ENCODE measurements around the gene SMYD2. TPM values are rescaled to one million over a fixed set of nuclear protein-coding genes. Genes with fewer than 3 reads are reported as not detected.

SMYD2 gene
- total and polyA plus RNA-seq, 5 experiments from 2014 or later, result 37.2 to 41.9 (median 39.5) TPM

DNA sequence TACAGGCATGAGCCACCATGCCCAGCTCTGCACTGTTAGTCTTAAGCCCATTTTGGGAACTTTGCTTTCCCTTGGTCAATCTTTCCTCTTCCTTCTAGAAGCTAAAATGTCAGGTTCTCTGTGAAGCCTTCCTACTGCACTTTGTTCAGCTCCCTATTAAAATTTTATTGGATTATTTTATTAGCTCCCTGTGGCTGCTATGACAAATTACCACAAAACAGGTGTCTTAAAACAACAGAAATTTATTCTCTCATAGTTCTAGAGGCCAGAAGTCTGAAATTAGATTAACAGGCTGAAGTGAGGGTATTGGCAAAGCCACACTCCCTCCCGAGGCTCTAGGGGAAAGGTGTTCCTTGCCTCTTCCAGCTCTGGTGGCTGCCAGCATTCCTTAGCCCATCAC lies 4.2 kb upstream of the SMYD2 start:
- ATAC-seq (no peak), DNase-seq (no peak)
- H3K4me1 Mint-ChIP-seq, result peaks cover 12 to 24% (median 23%) of the 10 kb centered on the region in 4 donors
- H3K9me3 Mint-ChIP-seq, result peaks cover 0 to 13% (median 2%) of the 10 kb centered on the region in 9 donors
- H3K27ac Mint-ChIP-seq, result peak overlapping the region in 4 of 10 donors; percentile 0 to 65 (median 10)
- H3K27me3 Mint-ChIP-seq, result no peaks in the 10 kb centered on the region
- no peak overlapping the region for H3K4me3 Mint-ChIP-seq
- POLR2A ChIA-PET, result no interaction called here
- H3K36me3 Mint-ChIP-seq, result no peaks in the 10 kb centered on the region

DNA sequence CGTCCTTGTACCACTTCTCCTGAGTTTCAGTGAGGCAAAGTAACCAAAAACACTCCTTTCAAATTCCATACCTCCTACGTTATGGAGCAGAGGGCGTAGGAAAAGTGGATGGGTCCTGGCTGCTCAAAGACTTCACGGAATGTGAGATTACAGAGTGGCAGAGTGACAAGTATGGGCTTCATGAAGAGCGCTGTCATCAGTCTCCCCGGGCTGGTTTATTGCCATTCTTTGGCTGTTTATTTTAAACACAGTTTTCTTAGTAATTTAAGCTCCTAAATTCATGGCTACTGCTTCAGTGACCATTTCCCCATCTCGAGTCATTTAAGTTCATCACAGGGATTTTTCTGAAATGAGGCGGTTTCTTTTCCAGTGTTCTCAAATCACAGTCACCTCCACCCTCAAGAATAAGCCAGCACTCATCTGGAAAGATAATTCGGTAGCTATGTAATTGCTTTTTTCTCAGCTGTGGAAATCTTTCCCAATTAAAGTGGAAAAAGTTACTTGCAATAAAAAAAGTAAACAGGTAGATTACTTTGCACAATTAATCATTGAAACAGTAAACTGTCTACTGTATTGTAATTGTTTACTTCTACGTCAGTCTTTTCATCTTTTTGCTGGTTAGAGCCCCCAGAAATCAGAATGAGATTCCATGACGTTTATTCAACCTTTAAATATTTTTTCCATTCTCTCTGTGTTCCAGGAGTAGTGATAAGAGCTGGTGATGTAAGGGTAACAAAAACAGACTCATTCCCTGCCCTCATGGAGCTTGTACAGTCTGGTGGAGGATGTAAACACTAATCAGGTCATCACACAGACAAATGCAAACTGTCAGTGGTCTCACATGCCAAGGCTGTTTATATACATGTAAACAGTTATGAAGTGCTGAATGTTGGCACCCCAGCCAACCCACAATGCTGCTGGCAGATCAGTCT lies 3.0 kb upstream of the SMYD2 start:
- ATAC-seq, result no peak

DNA sequence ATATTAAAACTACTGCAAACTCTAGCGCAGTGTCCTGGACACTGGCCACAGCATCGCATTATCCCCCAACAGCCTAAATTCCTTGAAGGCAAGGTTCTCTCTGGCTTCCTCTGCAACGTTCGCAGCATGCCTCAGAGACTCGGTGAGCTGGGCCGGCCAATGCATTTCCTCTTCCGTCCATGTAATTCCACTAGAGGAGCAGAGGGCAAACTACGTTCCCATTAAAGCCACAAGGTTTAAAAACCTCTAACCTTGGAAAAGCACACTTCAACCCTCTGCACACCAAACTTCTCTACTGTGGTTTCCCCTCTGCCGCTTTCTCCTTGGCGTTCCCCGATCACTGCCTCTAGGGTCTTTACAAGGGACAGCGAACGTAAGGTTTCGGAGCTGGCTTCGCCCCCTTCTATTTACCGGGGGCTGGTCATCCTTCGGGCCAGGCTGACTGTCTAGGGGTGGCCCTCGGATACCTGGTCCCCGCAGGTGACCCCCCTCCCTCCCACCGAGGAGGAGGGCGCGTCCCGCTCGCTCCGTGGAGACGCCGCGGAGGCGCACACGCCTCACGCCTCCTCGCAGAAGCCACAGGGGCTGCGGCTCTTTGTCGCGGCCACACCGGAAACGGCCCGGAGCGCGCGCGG lies 456 bp upstream of the SMYD2 start:
- H3K27me3 Mint-ChIP-seq, result no peaks in the 10 kb centered on the region

More for the DNA sequence above, 3.0 kb upstream of the SMYD2 start:
- no peak overlapping the region for H3K4me3 Mint-ChIP-seq
- no peaks in the 10 kb centered on the region for H3K36me3 Mint-ChIP-seq
- H3K27me3 Mint-ChIP-seq, result no peaks in the 10 kb centered on the region
- POLR2A ChIA-PET, result no interaction called here
- H3K9me3 Mint-ChIP-seq, result peaks cover 0 to 13% (median 2%) of the 10 kb centered on the region in 9 donors
- peak overlapping the region; percentile 21 to 78 (median 59) for H3K27ac Mint-ChIP-seq
- DNase-seq, result no peak
- peaks cover 21 to 36% (median 35%) of the 10 kb centered on the region in 4 donors for H3K4me1 Mint-ChIP-seq

DNA sequence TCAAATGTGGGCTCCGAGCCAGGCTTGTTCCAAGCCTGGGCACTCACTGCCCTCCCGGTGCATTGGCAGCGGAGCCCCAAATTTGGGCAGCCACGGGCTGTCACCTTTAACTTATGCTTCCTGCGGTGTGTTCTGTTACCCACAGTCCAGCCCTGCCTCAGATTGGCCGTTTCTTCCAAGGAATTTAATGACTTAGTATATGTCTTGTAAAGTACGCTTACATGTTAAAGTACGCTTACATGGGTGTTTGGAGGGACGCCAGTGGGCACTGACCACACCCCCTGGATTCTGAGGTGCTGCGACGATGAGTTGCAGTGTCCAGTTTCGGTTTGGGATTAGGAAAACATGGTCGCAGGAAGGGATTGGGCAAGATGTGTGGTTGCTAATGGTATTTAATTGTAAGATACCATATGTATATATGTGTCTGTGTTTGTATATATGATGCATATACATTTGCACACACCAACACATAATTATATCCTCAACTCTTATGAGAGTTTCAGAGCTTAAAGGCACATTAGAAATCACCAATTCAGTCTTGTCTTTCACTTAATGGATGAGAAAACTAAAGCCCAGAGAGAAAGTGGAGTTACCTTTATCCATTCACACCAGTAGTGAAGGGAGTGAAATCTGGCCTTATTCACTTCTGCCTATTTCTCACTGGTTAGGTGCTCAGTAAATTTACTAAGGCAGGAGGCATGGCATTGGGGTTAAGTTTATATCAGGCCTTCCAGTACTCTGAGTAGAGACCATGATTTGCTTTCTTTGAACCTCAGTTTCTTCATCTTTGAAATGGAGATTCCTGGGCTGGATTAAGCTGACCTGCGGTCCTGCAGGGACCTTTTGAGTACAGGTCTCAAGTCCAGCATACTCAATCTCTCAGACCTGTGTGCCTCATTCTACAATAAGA lies 1.0 kb downstream of the SMYD2 start:
- no peaks in the 10 kb centered on the region for H3K36me3 Mint-ChIP-seq
- H3K27ac Mint-ChIP-seq, result peak overlapping the region; percentile 54 to 92 (median 84)
- ATAC-seq (no peak), DNase-seq (no peak)
- H3K27me3 Mint-ChIP-seq, result no peaks in the 10 kb centered on the region
- peaks cover 26 to 65% (median 56%) of the 10 kb centered on the region in 4 donors for H3K4me1 Mint-ChIP-seq
- POLR2A ChIA-PET, result interaction anchor here (1.6 kb wide), 1 partner anchor 10 kb away, joined by 11 read pairs; no protein-coding TSS in a partner anchor
- peaks cover 0 to 6% (median 0%) of the 10 kb centered on the region in 9 donors for H3K9me3 Mint-ChIP-seq
- H3K4me3 Mint-ChIP-seq, result peak overlapping the region; percentile 78 to 94 (median 90)

More for the DNA sequence above, 456 bp upstream of the SMYD2 start:
- peak overlapping the region; percentile 78 to 90 (median 85) for H3K4me3 Mint-ChIP-seq
- POLR2A ChIA-PET, result interaction anchor here (0.8 to 1.8 kb wide), 4 partner anchors 9 to 1265 kb away, joined by 3 to 11 read pairs (median 4); partner anchors contain the start of gene ANGEL2
- peaks cover 0 to 11% (median 2%) of the 10 kb centered on the region in 9 donors for H3K9me3 Mint-ChIP-seq
- H3K4me1 Mint-ChIP-seq, result peaks cover 26 to 51% (median 50%) of the 10 kb centered on the region in 4 donors
- peak overlapping the region; percentile 43 to 97 (median 92) for H3K27ac Mint-ChIP-seq
- H3K36me3 Mint-ChIP-seq, result no peaks in the 10 kb centered on the region
- DNase-seq, result peak in 1 of 10 donors; percentile 63
- peak; percentile 55 to 68 for ATAC-seq

DNA sequence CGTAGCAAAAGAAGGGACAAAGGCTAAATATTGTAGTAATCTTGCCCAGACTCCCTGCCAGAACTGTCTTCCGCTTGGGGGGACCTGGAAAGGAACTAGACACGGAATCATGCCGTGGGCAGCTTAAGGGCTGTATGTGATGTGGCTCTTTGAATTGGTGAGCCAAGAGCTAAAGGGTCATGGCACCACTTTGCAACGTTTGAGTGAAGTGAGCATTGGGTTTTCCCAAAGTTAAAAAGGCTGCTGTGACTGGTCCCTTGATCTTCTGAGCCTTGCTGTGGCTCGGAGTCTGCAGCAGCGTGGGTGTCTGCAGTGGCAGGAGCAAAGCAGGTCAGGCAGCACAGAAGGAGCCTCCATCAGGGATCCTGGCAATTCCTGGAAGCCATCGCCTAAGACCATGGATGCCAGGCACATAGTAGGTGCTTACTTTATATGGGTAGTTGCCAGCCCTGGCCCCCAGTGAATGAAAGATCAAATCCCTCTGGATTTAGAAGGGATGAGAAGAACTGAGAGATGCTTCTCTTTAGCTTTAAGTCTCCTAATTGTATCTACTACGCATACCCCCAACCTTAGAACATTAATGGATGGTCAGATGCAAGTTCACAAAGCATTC lies 1.8 kb downstream of the SMYD2 start:
- Mint-ChIP-seq H3K27me3 (no peaks in the 10 kb centered on the region), H3K27ac (peak overlapping the region in 9 of 10 donors; percentile 43 to 92 (median 82)), H3K9me3 (no peaks in the 10 kb centered on the region), H3K4me3 (peak overlapping the region; percentile 78 to 94 (median 90)), H3K36me3 (peaks cover 0 to under 1% (median 0%) of the 10 kb centered on the region in 3 donors), H3K4me1 (peaks cover 23 to 65% (median 56%) of the 10 kb centered on the region in 4 donors)
- POLR2A ChIA-PET, result no interaction called here
- DNase-seq (peak in 3 of 10 donors; percentile 9 to 11 (median 10)), ATAC-seq (no peak)

DNA sequence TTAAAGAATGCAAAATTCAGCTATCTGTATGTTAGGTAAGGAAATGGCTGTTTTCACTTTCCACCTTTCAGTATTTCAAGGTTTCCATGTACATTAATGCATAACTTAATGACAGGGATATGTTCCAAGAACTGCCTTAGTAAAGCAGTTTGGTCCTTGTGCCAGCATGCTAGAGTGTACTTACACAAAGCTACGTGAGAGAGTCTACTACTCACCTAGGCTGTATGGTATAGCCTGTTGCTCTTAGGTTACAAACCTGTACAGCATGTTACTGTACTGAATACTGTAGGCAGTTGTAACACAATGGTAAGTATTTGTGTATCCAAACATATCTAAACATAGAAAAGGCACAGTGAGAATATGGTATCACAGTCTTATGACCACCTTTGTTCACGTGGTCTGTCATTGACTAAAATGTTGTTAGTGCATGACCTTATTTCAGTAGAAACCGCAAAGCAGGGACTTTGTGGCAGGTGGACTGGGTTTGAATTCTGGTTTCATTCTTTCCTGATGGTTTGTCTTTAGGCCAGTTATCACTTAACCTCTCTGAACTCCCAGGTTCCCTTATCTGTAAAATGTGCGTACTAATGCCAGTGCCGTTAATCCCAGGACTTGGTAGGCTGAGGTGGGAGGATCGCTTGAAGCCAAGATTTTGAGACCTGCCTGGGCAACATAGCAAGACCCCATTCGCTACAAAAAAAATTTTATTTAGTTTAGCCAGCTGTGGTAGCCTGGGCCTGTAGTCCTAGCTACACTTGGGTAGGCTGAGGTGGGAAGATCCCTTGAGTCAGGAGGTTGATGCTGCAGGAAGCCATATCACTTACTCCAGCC lies 4.9 kb downstream of the SMYD2 start:
- POLR2A ChIA-PET, result no interaction called here
- H3K9me3 Mint-ChIP-seq, result peaks cover 0 to 13% (median 0%) of the 10 kb centered on the region in 9 donors
- peaks cover 19 to 63% (median 60%) of the 10 kb centered on the region in 4 donors for H3K4me1 Mint-ChIP-seq
- ATAC-seq, result no peak
- no peaks in the 10 kb centered on the region for H3K27me3 Mint-ChIP-seq
- peak overlapping the region in 3 of 10 donors; percentile 17 to 43 (median 21) for H3K27ac Mint-ChIP-seq
- no peak for DNase-seq
- H3K4me3 Mint-ChIP-seq, result peak overlapping the region in 1 of 10 donors; percentile 14
- peaks cover 11 to 23% (median 16%) of the 10 kb centered on the region in 3 donors for H3K36me3 Mint-ChIP-seq

DNA sequence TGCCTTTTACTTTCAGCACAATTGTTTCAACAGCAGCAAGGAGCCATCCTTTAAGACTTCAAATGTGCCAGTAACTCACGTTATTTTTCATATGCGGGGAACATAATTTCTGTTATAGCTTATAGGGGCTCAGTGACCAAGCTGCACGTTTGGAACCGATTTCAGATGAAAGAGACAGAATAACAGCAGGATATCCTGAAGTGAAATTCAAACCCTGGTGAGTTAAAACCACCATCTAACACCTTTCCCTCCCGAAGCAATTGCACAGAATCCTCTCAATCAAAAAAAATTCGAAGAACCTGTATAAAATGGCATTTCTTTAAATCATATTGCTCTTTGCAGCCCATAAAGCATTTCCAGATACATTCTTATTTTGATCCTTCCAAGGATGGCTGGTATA lies 6.9 kb downstream of the SMYD2 start:
- POLR2A ChIA-PET, result no interaction called here
- Mint-ChIP-seq H3K27ac (peak overlapping the region in 5 of 10 donors; percentile 5 to 75 (median 49)), H3K36me3 (peaks cover 11 to 23% (median 16%) of the 10 kb centered on the region in 3 donors), H3K4me1 (peaks cover 18 to 59% (median 53%) of the 10 kb centered on the region in 4 donors), H3K27me3 (no peaks in the 10 kb centered on the region), H3K4me3 (peak overlapping the region in 7 of 10 donors; percentile 1 to 58 (median 40)), H3K9me3 (peaks cover 0 to 13% (median 0%) of the 10 kb centered on the region in 9 donors)
- DNase-seq (no peak), ATAC-seq (peak in 1 of 2 donors; percentile 40)

DNA sequence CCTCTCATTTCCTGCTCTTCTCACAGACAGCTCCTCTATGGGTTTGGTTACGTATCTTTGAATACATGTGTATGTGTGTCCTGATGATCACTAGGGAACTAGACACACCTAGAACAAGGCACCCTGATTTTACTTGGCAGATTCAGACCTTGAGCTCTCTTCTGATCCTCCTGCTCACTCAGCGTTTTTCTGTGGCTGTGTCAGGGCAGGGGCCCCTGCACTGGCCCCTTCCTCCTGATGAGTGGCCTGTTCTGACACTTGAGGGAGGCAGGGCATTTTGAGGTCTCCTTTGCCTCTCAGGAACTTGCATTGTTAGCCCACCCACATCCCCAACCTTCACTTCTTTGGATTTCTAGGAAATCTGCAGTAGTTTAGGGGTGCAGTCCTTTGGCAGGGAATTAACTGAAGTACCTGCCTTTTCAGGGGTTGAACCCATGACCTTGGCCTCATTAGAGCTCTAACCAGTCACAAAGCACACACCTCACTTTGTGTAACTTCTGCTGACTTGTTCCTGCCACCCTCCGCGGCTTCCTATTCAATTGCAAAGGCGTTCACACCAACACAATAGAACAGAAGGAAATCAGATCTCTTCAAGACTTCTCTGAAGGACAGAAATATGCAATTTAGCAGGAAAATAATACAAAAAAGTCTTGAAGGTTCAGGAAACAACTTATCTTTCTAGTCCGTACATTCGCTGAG lies 8.8 kb downstream of the SMYD2 start:
- Mint-ChIP-seq H3K9me3 (peaks cover 0 to 13% (median 0%) of the 10 kb centered on the region in 9 donors), H3K4me3 (peak overlapping the region in 1 of 10 donors; percentile 4), H3K27ac (peak overlapping the region in 2 of 10 donors; percentile 43 to 75), H3K36me3 (peaks cover 11 to 23% (median 16%) of the 10 kb centered on the region in 3 donors), H3K27me3 (no peaks in the 10 kb centered on the region), H3K4me1 (peaks cover 15 to 52% (median 46%) of the 10 kb centered on the region in 4 donors)
- ATAC-seq (no peak), DNase-seq (no peak)
- POLR2A ChIA-PET, result no interaction called here

DNA sequence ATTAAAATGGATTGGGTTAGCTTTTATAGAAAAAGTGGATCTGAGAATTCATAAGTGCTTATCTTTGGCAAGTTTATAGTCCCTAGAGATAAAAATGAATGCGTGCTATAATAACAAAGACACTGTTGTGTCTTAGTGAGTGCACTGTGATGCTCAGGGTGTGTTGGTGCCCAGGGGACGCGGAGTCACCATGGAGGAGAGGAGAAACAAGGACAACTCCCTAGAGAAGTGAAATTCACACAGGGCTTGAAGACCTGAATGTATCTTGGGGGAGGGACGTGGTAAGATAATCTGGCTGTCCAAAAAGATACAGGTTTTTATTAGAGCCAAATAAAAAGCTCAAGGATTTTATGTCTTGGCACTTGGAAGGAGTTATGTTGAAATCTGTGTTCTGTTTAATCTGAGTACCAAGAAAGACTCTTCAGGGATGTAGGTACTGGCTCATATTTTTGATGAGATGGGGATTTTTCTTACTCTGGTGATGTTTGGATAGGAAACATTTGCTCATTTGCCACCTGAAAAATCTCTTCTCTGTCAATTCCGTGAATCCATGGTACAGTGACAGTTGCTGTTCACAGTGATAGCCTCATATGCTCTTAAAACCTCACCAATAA lies 9.6 kb downstream of the SMYD2 start:
- Mint-ChIP-seq H3K9me3 (peaks cover 0 to 13% (median 0%) of the 10 kb centered on the region in 9 donors), H3K4me1 (peaks cover 16 to 52% (median 42%) of the 10 kb centered on the region in 4 donors), H3K4me3 (no peak overlapping the region), H3K27me3 (no peaks in the 10 kb centered on the region), H3K36me3 (peaks cover 11 to 23% (median 16%) of the 10 kb centered on the region in 3 donors), H3K27ac (peak overlapping the region in 2 of 10 donors; percentile 20 to 26)
- DNase-seq (no peak), ATAC-seq (no peak)
- POLR2A ChIA-PET, result no interaction called here

DNA sequence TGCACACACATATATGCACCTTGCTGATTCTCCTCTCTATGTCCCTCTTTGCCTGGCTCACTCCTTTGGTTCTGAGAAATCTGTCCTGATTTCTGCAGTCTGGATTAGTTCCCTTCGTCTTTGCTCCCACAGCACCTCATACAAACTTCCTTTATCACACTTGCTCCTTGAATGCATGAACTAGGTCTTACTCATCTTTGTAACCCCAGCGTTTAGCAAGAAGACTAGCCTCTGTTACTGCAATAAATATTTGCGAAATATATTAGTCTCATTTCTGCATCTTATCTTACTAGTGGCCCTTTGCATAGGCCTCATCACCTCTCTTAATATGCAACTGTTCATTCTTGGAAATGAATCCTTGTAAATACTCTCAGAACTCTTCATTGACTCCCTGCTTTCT lies 11.4 kb downstream of the SMYD2 start:
- POLR2A ChIA-PET, result interaction anchor here (0.5 kb wide), 1 partner anchor 71 kb away, joined by 6 read pairs; no protein-coding TSS in a partner anchor
- H3K4me3 Mint-ChIP-seq, result no peak overlapping the region
- H3K27me3 Mint-ChIP-seq, result no peaks in the 10 kb centered on the region
- H3K36me3 Mint-ChIP-seq, result peaks cover 11 to 23% (median 18%) of the 10 kb centered on the region in 3 donors
- no peak for DNase-seq
- ATAC-seq, result no peak
- H3K9me3 Mint-ChIP-seq, result peaks cover 0 to 13% (median 0%) of the 10 kb centered on the region in 9 donors
- H3K27ac Mint-ChIP-seq, result peak overlapping the region in 1 of 10 donors; percentile 35
- peaks cover 20 to 62% (median 34%) of the 10 kb centered on the region in 4 donors for H3K4me1 Mint-ChIP-seq
